H9 (cell line): Measurements from ENCODE around the gene MMP23B. TPM values are rescaled to one million over a fixed set of nuclear protein-coding genes. Genes with fewer than 3 reads are reported as not detected.
"Not testable (repeated sequence)": the region's sequence is repeated elsewhere in the genome, so short reads cannot be mapped to it uniquely, and the experiment has no call there.

Source experiments
- DNase-seq: peaks from one replicate; pipeline ENCODE4 v3.0.0-alpha.2; 2017
- H2AFZ ChIP-seq: one replicate; pipeline ENCODE4 v1.6.1; 2013; ENCODE audit warnings: mild to moderate bottlenecking, low read length, control low read depth, moderate library complexity
- H2AK5ac ChIP-seq: 2 replicates; pipeline ENCODE4 v1.6.1; 2013; ENCODE audit warnings: low read length, control low read depth, mixed read lengths; ENCODE audit not compliant: insufficient read length
- H2BK120ac ChIP-seq: one replicate; pipeline ENCODE4 v1.6.1; 2013; ENCODE audit warnings: low read depth, mild to moderate bottlenecking, low read length, control low read depth, inconsistent platforms; ENCODE audit not compliant: poor library complexity, severe bottlenecking
- H2BK12ac ChIP-seq: 2 replicates; pipeline ENCODE4 v1.6.1; 2013; ENCODE audit warnings: low read length, control low read depth, mixed read lengths, low read depth; ENCODE audit not compliant: insufficient read length
- H2BK15ac ChIP-seq: 2 replicates; pipeline ENCODE4 v1.6.1; 2013; ENCODE audit warnings: low read depth, low read length, control low read depth
- H2BK20ac ChIP-seq: one replicate; pipeline ENCODE4 v1.6.1; 2013; ENCODE audit warnings: low read depth, mild to moderate bottlenecking, low read length, control low read depth, inconsistent platforms; ENCODE audit not compliant: poor library complexity, severe bottlenecking
- H2BK5ac ChIP-seq: 2 replicates; pipeline ENCODE4 v1.6.1; 2013; ENCODE audit warnings: low read length, control low read depth, mixed read lengths; ENCODE audit not compliant: insufficient read length
- H3K14ac ChIP-seq: 2 replicates; pipeline ENCODE4 v1.6.1; 2013; ENCODE audit warnings: low read length, control low read depth; ENCODE audit not compliant: insufficient read depth
- H3K18ac ChIP-seq: 2 replicates; pipeline ENCODE4 v1.6.1; 2013; ENCODE audit warnings: low read depth, mild to moderate bottlenecking, mixed read lengths, low read length, control low read depth; ENCODE audit not compliant: insufficient read length
- H3K23ac ChIP-seq: 2 replicates; pipeline ENCODE4 v1.6.1; 2013; ENCODE audit warnings: low read length, control low read depth, mixed read lengths, low read depth; ENCODE audit not compliant: insufficient read length
- H3K23me2 ChIP-seq: 2 replicates; pipeline ENCODE4 v1.6.1; 2013; ENCODE audit warnings: low read depth, mild to moderate bottlenecking, mixed read lengths, low read length, control low read depth; ENCODE audit not compliant: insufficient read length, poor library complexity, severe bottlenecking
- H3K27ac ChIP-seq: 2 replicates; pipeline ENCODE4 v1.5.1; 2013; ENCODE audit warnings: low read length, control low read depth, mixed read lengths, low read depth; ENCODE audit not compliant: insufficient read length
- H3K27me3 ChIP-seq: 2 replicates; pipeline ENCODE4 v1.6.1; 2013; ENCODE audit warnings: low read length, control low read depth, inconsistent platforms; ENCODE audit not compliant: insufficient read depth
- H3K4ac ChIP-seq: 2 replicates; pipeline ENCODE4 v1.6.1; 2013; ENCODE audit warnings: low read depth, mild to moderate bottlenecking, control low read depth, inconsistent platforms, low read length, moderate library complexity
- H3K4me1 ChIP-seq: 2 replicates; pipeline ENCODE4 v1.6.1; 2013; ENCODE audit warnings: low read length, control low read depth, inconsistent platforms; ENCODE audit not compliant: insufficient read depth
- H3K4me2 ChIP-seq: 2 replicates; pipeline ENCODE4 v1.6.1; 2013; ENCODE audit warnings: low read length, control low read depth, mixed read lengths; ENCODE audit not compliant: insufficient read length, insufficient read depth
- H3K56ac ChIP-seq: 2 replicates; pipeline ENCODE4 v1.6.1; 2013; ENCODE audit warnings: low read depth, mild to moderate bottlenecking, mixed read lengths, low read length, control low read depth; ENCODE audit not compliant: insufficient read length
- H3K79me1 ChIP-seq: 2 replicates; pipeline ENCODE4 v1.6.1; 2013; ENCODE audit warnings: low read depth, mild to moderate bottlenecking, moderate library complexity, low read length, control low read depth, inconsistent platforms; ENCODE audit not compliant: insufficient read depth, poor library complexity, severe bottlenecking
- H3K79me2 ChIP-seq: 2 replicates; pipeline ENCODE4 v1.6.1; 2013; ENCODE audit warnings: low read length, control low read depth, inconsistent platforms; ENCODE audit not compliant: insufficient read depth
- H3K9ac ChIP-seq: 2 replicates; pipeline ENCODE4 v1.6.1; 2013; ENCODE audit warnings: low read length, control low read depth, mixed read lengths; ENCODE audit not compliant: insufficient read length; ENCODE audit errors: extremely low read depth
- H3K9me3 ChIP-seq: one replicate; pipeline ENCODE4 v1.6.1; 2013; ENCODE audit warnings: low read depth, low read length, inconsistent platforms; ENCODE audit not compliant: control insufficient read depth
- H3T11ph ChIP-seq: one replicate; pipeline ENCODE4 v1.6.1; 2013; ENCODE audit warnings: mild to moderate bottlenecking, low read length, control low read depth, inconsistent platforms
- H4K20me1 ChIP-seq: one replicate; pipeline ENCODE4 v1.6.1; 2013; ENCODE audit not compliant: control insufficient read depth, insufficient read length, insufficient read depth
- H4K5ac ChIP-seq: 2 replicates; pipeline ENCODE4 v1.6.1; 2013; ENCODE audit warnings: low read depth, mild to moderate bottlenecking, mixed read lengths, low read length, control low read depth; ENCODE audit not compliant: insufficient read length
- H4K8ac ChIP-seq: replicated peaks from 2 replicates; pipeline ENCODE4 v1.6.1; 2013; ENCODE audit warnings: low read length, control low read depth, mixed read lengths, low read depth; ENCODE audit not compliant: insufficient read length
- H4K91ac ChIP-seq: 2 replicates; pipeline ENCODE4 v1.6.1; 2013; ENCODE audit warnings: low read depth, mild to moderate bottlenecking, moderate library complexity, mixed read lengths, low read length, control low read depth; ENCODE audit not compliant: insufficient read length
- H3K27ac Mint-ChIP-seq, 3 experiments: 2 replicates in 2 of 3; 3 replicates in 1 of 3; pipeline ENCODE4 v1.8.0; 2020 to 2021; ENCODE audit warnings: mixed read lengths in 3 of 3, mild to moderate bottlenecking in 1 of 3, moderate library complexity in 1 of 3
- H3K27me3 Mint-ChIP-seq: 2 replicates; pipeline ENCODE4 v1.8.0; 2021; ENCODE audit warnings: low read depth, mild to moderate bottlenecking, moderate library complexity, mixed read lengths
- H3K36me3 Mint-ChIP-seq, 3 experiments: 2 replicates in 2 of 3; 3 replicates in 1 of 3; pipeline ENCODE4 v1.8.0; 2020 to 2021; ENCODE audit warnings: low read depth in 3 of 3, mixed read lengths in 3 of 3; ENCODE audit not compliant: insufficient read depth in 1 of 3
- H3K4me1 Mint-ChIP-seq, 2 experiments: 2 replicates each; pipeline ENCODE4 v1.8.0; 2020; ENCODE audit warnings: mixed read lengths in 2 of 2
- H3K4me3 Mint-ChIP-seq, 2 experiments: 2 replicates in 1 of 2; 3 replicates in 1 of 2; pipeline ENCODE4 v1.8.0; 2020 to 2021; ENCODE audit warnings: mild to moderate bottlenecking in 2 of 2, mixed read lengths in 2 of 2, moderate library complexity in 1 of 2
- H3K9me3 Mint-ChIP-seq, 2 experiments: 2 replicates in 1 of 2; 3 replicates in 1 of 2; pipeline ENCODE4 v1.8.0; 2020; ENCODE audit warnings: mild to moderate bottlenecking in 2 of 2, mixed read lengths in 2 of 2, moderate library complexity in 1 of 2
- CTCF ChIP-seq: fragments of 200-600 bp; sonication (generic); conservative IDR thresholded peaks from 3 replicates; pipeline ENCODE4 v1.8.0; 2021; ENCODE audit warnings: antibody characterized with exemption, mild to moderate bottlenecking
- WGBS: extraction: QIAGEN DNeasy Blood & Tissue Kit; methylation state at CpG from one replicate; pipeline ENCODE4 v1.1.7; 2013; ENCODE audit warnings: missing lambda C conversion rate, low lambda C conversion rate, mixed read lengths; ENCODE audit not compliant: insufficient read length; ENCODE audit errors: extremely low coverage; 5-methylcytosine and 5-hydroxymethylcytosine counted together
- total RNA-seq: library from RNA; stranded (reverse); gene quantifications from 2 replicates; pipeline ENCODE4 v1.2.1, GENCODE V29; 2021

Gene MMP23B
- total RNA-seq, 1 experiment from 2014 or later, result 12.5 TPM

GRCh38 chr1:1594602-1595260 is 37.2 kb upstream of the MMP23B start:
- no peak overlapping the region for H3K27ac Mint-ChIP-seq
- peaks cover 4 to 10% of the 10 kb centered on the region in 2 experiments for H3K4me1 Mint-ChIP-seq
- Histone ChIP-seq H4K8ac (no peak overlapping the region), H4K20me1 (no peaks in the 10 kb centered on the region), H3K9ac (no peak overlapping the region), H3K18ac (no peak overlapping the region), H2BK5ac (no peak overlapping the region), H2BK20ac (no peak overlapping the region), H3K4ac (no peak overlapping the region), H2BK12ac (no peak overlapping the region), H3K27ac (no peak overlapping the region), H3K14ac (no peak overlapping the region), H3K79me2 (no peaks in the 10 kb centered on the region), H2AFZ (no peak overlapping the region), H3K4me2 (no peak overlapping the region), H2BK15ac (no peak overlapping the region), H3K9me3 (no peaks in the 10 kb centered on the region), H3K4me1 (no peaks in the 10 kb centered on the region), H4K5ac (no peak overlapping the region), H2AK5ac (no peak overlapping the region), H4K91ac (no peak overlapping the region), H3K56ac (no peak overlapping the region), H3K27me3 (no peaks in the 10 kb centered on the region; the same call in 1 of the 2 replicates), H3T11ph (no peak overlapping the region), H3K23me2 (peaks cover 4% of the 10 kb centered on the region), H3K79me1 (no peaks in the 10 kb centered on the region), H3K23ac (no peak overlapping the region), H2BK120ac (no peak overlapping the region)
- TF ChIP-seq CTCF, result no peak
- H3K36me3 Mint-ChIP-seq, result no peaks in the 10 kb centered on the region
- H3K4me3 Mint-ChIP-seq, result no peak overlapping the region
- no peak for DNase-seq
- no CpG with 5 or more reads among the region's 10 CpGs for WGBS
- no peaks in the 10 kb centered on the region; a peak in 1 of 5 replicates for H3K9me3 Mint-ChIP-seq
- peaks cover 33% of the 10 kb centered on the region for H3K27me3 Mint-ChIP-seq

- not testable (repeated sequence) for H3K27ac ChIP-seq, H3K9ac ChIP-seq, H4K5ac ChIP-seq, H3K56ac ChIP-seq, H4K20me1 ChIP-seq, H3K9me3 ChIP-seq, H3T11ph ChIP-seq, H2BK120ac ChIP-seq, H3K18ac ChIP-seq, H3K4me1 ChIP-seq, H3K23ac ChIP-seq, H2BK12ac ChIP-seq, H3K27me3 ChIP-seq, H3K23me2 ChIP-seq, H3K79me1 ChIP-seq, H2AFZ ChIP-seq, H3K79me2 ChIP-seq, H3K36me3 Mint-ChIP-seq, H2BK15ac ChIP-seq, H3K4me1 Mint-ChIP-seq, H3K14ac ChIP-seq, H3K4ac ChIP-seq, H4K91ac ChIP-seq, H2BK20ac ChIP-seq, H4K8ac ChIP-seq, H2BK5ac ChIP-seq, DNase-seq, H3K4me3 Mint-ChIP-seq, H2AK5ac ChIP-seq, H3K27ac Mint-ChIP-seq, H3K9me3 Mint-ChIP-seq, H3K4me2 ChIP-seq
- H3K27me3 Mint-ChIP-seq, result peaks cover 30% of the 10 kb centered on the region
- WGBS, result no CpG with 5 or more reads among the region's 2 CpGs
These were observed 36.6 kb upstream of the MMP23B start for GRCh38 chr1:1595341-1595740.
